ENCODE results near the gene LRRC27. TPM values are rescaled to one million over a fixed set of nuclear protein-coding genes. Genes with fewer than 3 reads are reported as not detected.

LRRC27 gene
- total RNA-seq, 2 experiments from 2014 or later, result 2.5 to 2.8 TPM

DNA sequence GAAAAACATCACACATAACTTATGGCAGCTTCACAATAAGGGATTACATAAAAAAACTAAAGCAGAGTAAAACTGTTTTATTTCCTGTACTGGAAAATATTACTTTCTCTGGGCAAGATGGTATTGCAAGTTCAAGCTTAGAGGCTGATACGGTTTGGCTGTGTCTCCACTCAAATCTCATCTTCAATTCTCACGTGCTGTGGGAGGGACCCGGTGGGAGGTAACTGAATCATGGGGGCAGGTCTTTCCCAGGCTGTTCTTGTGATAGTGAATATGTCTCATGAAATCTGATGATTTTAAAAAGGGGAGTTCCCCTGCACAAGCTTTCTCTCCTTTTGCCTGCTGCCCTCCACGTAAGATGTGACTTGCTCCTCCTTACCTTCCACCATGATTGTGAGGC lies 5.1 kb upstream of the LRRC27 start:
- ChIA-PET POLR2A (no interaction called here), CTCF (no interaction called here)
- Mint-ChIP-seq H3K36me3 (peaks cover 41% of the 10 kb centered on the region), H3K27me3 (peaks cover under 1% of the 10 kb centered on the region), H3K9me3 (peaks cover 3% of the 10 kb centered on the region), H3K4me3 (no peak overlapping the region), H3K27ac (peak overlapping the region; percentile 44), H3K4me1 (ENCODE audit: low read depth) (peaks cover 49% of the 10 kb centered on the region)
- DNase-seq, result peak; percentile 76
- intact Hi-C loops (cut with micrococcal nuclease), result no loop called here

DNA sequence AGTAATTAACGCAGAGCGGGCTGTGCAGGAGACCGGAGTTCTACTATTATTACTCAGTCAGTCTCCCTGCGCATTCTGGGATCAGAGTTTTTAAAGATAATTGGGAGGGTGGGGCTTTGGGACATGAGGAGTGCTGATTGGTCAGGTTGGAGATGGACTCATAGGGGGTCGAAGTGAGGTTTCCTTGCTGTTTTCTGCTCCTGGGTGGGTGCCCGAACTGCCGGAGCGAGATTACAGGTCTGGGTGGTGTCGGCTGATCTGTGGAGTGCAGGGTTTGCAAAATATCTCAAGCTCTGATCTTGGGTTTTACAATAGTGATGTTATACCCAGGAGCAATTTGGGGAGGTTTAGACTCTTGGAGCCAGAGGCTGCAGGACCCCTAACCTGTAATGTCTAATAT lies 3.9 kb upstream of the LRRC27 start:
- peaks cover 41% of the 10 kb centered on the region for H3K36me3 Mint-ChIP-seq
- CTCF ChIA-PET, result interaction anchor here (0.5 kb wide), 1 partner anchor 40 kb away, joined by 3 read pairs; no protein-coding TSS in a partner anchor
- peaks cover 3% of the 10 kb centered on the region for H3K9me3 Mint-ChIP-seq
- H3K27me3 Mint-ChIP-seq, result peaks cover 1% of the 10 kb centered on the region
- POLR2A ChIA-PET, result no interaction called here
- intact Hi-C loops (cut with micrococcal nuclease), result no loop called here
- DNase-seq, result no peak
- no peak overlapping the region for H3K4me3 Mint-ChIP-seq
- peaks cover 56% of the 10 kb centered on the region for H3K4me1 Mint-ChIP-seq (ENCODE audit: low read depth)
- H3K27ac Mint-ChIP-seq, result no peak overlapping the region

- CTCF ChIA-PET, result no interaction called here
- DNase-seq, result no peak
- intact Hi-C loops (cut with micrococcal nuclease), result no loop called here
- H3K36me3 Mint-ChIP-seq, result peaks cover 41% of the 10 kb centered on the region
- H3K4me3 Mint-ChIP-seq, result peak overlapping the region; percentile 3
- H3K9me3 Mint-ChIP-seq, result peaks cover 3% of the 10 kb centered on the region
- peaks cover 1% of the 10 kb centered on the region for H3K27me3 Mint-ChIP-seq
- peak overlapping the region; percentile 47 for H3K27ac Mint-ChIP-seq
- peaks cover 59% of the 10 kb centered on the region for H3K4me1 Mint-ChIP-seq (ENCODE audit: low read depth)
- POLR2A ChIA-PET, result no interaction called here
These were observed 3.3 kb upstream of the LRRC27 start for GRCh38 chr10:132328738-132329137.

DNA sequence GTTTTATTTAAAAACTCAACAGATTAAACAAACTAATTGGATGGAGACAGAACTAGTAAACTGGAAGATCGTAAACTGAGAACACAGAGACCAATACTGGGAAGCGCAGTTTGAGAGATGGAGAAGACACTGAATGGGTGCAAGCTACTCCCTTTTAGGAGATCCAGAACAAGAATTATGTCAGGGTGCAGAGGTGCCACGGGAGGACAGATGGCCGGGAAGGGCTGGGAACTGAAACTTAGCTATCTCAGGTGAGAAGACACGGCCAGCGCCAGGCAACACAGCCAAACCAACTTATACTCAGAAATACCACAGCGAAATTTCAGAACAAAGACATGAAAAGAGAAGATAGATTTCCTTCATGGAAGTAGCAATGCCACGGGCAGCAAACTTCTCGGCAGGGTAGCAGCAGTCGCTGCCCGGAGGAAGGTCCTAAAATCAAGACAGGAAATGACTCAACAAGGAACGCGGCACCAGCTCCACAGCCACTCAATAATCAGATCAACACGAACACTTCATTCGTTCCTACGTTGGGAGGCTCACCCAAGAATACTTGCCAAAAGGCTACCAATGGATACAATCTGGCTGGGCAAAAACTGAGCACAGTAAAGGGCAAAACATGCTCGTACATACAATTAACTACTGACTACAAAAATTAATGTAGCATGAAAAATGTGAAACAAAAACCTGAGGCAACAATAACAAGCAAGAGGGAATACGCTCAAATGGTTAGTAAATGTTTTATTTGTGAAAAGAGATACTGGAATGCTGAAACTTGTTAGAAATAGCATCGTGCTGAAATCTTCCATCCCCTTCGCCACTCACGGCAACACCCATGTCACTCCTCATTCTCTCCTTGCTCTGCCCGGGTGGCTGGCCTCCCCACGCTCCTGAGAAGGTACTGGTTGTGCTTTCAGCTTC lies 2.2 kb upstream of the LRRC27 start:
- Mint-ChIP-seq H3K9me3 (peaks cover 3% of the 10 kb centered on the region), H3K4me1 (ENCODE audit: low read depth) (peaks cover 56% of the 10 kb centered on the region), H3K27me3 (peaks cover 1% of the 10 kb centered on the region), H3K4me3 (peak overlapping the region; percentile 90), H3K27ac (peak overlapping the region; percentile 85), H3K36me3 (peaks cover 38% of the 10 kb centered on the region)
- peak; percentile 64 for DNase-seq
- intact Hi-C loops (cut with micrococcal nuclease), result loop anchor here (2.0 to 5.0 kb wide), 3 partner anchors 67 to 428 kb away; partner anchors contain the start of genes PPP2R2D and PWWP2B
- POLR2A ChIA-PET, result interaction anchor here (1.0 kb wide), 1 partner anchor 15 kb away, joined by 3 read pairs; no protein-coding TSS in a partner anchor
- CTCF ChIA-PET, result no interaction called here

DNA sequence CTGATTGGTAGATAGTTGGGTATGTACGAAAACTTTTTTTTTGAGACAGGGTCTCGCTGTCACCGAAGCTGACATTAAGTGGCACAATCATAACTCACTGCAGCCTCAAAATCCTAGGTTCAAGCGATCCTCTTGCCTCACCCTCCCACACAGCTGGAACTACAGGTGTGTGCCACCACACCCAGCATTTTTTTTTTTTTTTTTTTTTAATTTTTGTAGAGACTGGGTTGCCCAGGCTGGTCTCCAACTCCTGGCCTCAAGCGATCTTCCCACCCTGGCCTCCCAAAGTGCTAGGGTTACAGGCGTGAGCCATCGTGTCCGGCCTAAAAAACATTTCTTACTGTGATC lies 1.5 kb upstream of the LRRC27 start:
- H3K27ac Mint-ChIP-seq, result peak overlapping the region; percentile 85
- DNase-seq, result no peak
- CTCF ChIA-PET, result no interaction called here
- POLR2A ChIA-PET, result interaction anchor here (0.9 to 1.0 kb wide), 2 partner anchors 15 to 44 kb away, joined by 3 read pairs; no protein-coding TSS in a partner anchor
- peak overlapping the region; percentile 90 for H3K4me3 Mint-ChIP-seq
- H3K27me3 Mint-ChIP-seq, result peaks cover 1% of the 10 kb centered on the region
- peaks cover 35% of the 10 kb centered on the region for H3K36me3 Mint-ChIP-seq
- peaks cover 3% of the 10 kb centered on the region for H3K9me3 Mint-ChIP-seq
- intact Hi-C loops (cut with micrococcal nuclease), result loop anchor here (2.0 to 5.0 kb wide), 3 partner anchors 67 to 428 kb away; partner anchors contain the start of genes PPP2R2D and PWWP2B
- H3K4me1 Mint-ChIP-seq (ENCODE audit: low read depth), result peaks cover 53% of the 10 kb centered on the region

DNA sequence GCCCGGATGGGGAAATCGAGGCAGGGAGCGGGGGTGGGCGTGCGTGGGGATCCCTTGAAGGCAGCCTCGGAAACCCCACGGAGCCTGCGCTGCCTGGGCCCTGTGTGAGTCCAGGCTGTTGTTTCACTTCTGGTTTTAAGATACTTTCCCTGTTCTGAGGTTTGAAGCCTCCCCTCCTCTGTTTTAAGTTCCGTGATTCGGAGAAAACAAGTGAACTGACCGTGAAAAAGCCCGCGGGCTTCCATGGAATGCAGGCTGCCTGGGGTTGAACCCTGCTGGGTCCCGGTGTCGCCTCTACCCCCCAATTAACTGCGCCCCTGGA lies 401 bp downstream of the LRRC27 start:
- POLR2A ChIA-PET, result no interaction called here
- CTCF ChIA-PET, result no interaction called here

DNA sequence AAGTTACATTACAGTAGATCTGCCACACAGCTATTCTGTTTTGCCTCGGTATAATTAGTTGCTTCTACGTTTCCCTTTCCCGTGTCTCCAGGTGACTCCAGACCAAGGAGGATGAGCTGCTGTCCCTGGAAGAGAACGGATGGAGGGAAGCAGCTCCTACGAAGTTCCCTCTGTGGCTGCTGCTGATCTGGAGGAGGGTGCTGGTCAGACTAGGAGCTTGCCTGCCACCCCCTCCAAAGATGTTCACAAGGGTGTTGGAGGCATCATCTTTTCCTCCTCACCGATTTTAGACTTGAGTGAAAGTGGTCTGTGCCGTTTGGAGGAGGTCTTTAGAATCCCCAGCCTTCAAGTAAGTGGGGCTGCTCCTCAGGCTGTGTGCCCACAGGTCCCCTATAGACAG lies 1.4 kb downstream of the LRRC27 start:
- peaks cover 1% of the 10 kb centered on the region for H3K27me3 Mint-ChIP-seq
- peak overlapping the region; percentile 90 for H3K4me3 Mint-ChIP-seq
- intact Hi-C loops (cut with micrococcal nuclease), result loop anchor here (2.0 to 5.0 kb wide), 4 partner anchors 64 to 975 kb away; partner anchors contain the start of genes PPP2R2D, PWWP2B, TUBGCP2 and ZNF511
- H3K27ac Mint-ChIP-seq, result no peak overlapping the region
- no peak for DNase-seq
- POLR2A ChIA-PET, result no interaction called here
- CTCF ChIA-PET, result no interaction called here
- H3K4me1 Mint-ChIP-seq (ENCODE audit: low read depth), result peaks cover 40% of the 10 kb centered on the region
- peaks cover 2% of the 10 kb centered on the region for H3K9me3 Mint-ChIP-seq
- peaks cover 19% of the 10 kb centered on the region for H3K36me3 Mint-ChIP-seq

More for the DNA sequence above, 401 bp downstream of the LRRC27 start:
- no peak for DNase-seq
- intact Hi-C loops (cut with micrococcal nuclease), result loop anchor here (1.0 to 5.0 kb wide), 5 partner anchors 65 to 976 kb away; partner anchors contain the start of genes INPP5A, PPP2R2D, PWWP2B and TUBGCP2
- Mint-ChIP-seq H3K9me3 (peaks cover 2% of the 10 kb centered on the region), H3K27ac (peak overlapping the region; percentile 91), H3K27me3 (peaks cover 1% of the 10 kb centered on the region), H3K4me3 (peak overlapping the region; percentile 90), H3K4me1 (ENCODE audit: low read depth) (peaks cover 48% of the 10 kb centered on the region), H3K36me3 (peaks cover 27% of the 10 kb centered on the region)

- ChIA-PET POLR2A (no interaction called here), CTCF (no interaction called here)
- Mint-ChIP-seq H3K27me3 (peaks cover 1% of the 10 kb centered on the region), H3K27ac (no peak overlapping the region), H3K36me3 (peaks cover 12% of the 10 kb centered on the region), H3K4me3 (no peak overlapping the region), H3K4me1 (ENCODE audit: low read depth) (peaks cover 29% of the 10 kb centered on the region), H3K9me3 (peaks cover 2% of the 10 kb centered on the region)
- intact Hi-C loops (cut with micrococcal nuclease), result loop anchor here (5.0 kb wide), 2 partner anchors 63 to 432 kb away; partner anchors contain the start of genes PPP2R2D and PWWP2B
- DNase-seq, result no peak
These were observed 2.7 kb downstream of the LRRC27 start for GRCh38 chr10:132334631-132335188.

DNA sequence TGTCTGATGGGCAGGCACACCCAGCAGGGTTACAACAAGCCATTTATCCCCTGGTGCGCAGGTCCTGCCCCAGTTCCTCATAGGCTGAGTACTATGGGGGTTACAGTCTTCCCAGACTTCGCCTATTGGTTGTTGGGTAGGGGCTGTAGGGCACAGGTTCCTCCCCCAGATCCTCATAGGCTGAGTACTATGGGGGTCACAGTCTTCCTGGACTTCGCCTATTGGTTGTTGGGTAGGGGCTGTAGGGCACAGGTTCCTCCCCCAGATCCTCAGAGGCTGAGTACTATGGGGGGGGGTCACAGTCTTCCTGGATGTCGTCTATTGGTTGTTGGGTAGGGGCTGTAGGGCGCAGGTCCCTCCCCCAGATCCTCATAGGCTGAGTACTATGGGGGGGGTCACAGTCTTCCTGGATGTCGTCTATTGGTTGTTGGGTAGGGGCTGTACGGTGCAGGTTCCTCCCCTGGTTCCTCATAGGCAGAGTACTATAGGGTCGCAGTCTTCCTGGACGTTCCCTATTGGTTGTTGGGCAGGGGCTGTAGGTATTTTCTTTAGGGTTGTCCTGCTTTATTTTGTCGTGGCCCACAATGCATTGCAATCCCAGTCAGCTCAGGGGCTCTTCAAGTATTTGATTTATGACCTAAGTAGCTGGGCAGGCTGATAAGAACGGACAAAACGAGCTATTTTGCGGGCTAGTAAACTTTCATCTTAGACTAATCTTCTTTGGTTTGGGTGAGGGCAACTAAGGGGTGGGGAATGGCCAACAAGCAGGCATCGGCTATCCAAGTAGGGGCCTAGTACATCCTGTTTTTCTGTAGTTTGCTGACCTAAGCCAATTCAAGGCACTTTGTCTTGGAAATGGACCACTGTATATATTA lies 3.4 kb downstream of the LRRC27 start:
- ChIA-PET CTCF (no interaction called here), POLR2A (no interaction called here)
- peaks cover 5% of the 10 kb centered on the region for H3K36me3 Mint-ChIP-seq
- no peak for DNase-seq
- H3K27me3 Mint-ChIP-seq, result peaks cover 1% of the 10 kb centered on the region
- peaks cover 2% of the 10 kb centered on the region for H3K9me3 Mint-ChIP-seq
- peaks cover 22% of the 10 kb centered on the region for H3K4me1 Mint-ChIP-seq (ENCODE audit: low read depth)
- H3K4me3 Mint-ChIP-seq, result no peak overlapping the region
- no peak overlapping the region for H3K27ac Mint-ChIP-seq
- intact Hi-C loops (cut with micrococcal nuclease), result no loop called here

DNA sequence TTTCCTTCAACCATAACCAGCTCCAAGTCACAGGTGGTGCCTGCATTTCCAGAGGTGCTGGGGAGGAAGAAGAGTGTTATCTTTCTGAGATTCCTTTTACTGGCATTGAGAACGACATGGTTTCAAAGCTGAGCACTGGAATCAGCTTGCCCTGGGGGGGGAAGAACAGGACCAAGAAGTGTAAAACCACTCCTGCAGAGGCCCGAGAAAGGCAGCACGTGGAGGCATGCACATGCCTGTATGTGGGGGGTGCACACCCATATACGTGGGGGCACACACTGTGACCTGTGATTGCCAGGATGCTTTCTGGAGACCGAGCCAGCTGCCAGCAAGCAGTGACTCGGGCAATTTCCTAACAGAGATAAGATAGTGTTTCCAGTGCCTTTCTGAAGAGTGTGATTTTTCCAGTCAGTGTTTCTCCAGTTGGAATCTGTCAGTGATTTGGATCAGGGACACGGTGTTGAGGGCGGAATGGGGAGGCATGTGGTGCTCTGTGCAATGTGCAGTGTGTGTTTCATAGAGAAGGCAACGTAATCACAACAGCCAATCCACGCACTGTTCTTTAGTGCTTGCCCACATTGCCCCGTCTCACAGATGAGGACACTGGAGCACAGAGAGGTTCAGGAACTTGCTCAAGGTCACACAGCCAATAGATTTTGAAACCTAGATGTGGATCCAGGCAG lies 4.2 kb downstream of the LRRC27 start:
- intact Hi-C loops (cut with micrococcal nuclease), result no loop called here
- peaks cover 21% of the 10 kb centered on the region for H3K4me1 Mint-ChIP-seq (ENCODE audit: low read depth)
- peaks cover 1% of the 10 kb centered on the region for H3K27me3 Mint-ChIP-seq
- peaks cover 2% of the 10 kb centered on the region for H3K9me3 Mint-ChIP-seq
- H3K27ac Mint-ChIP-seq, result no peak overlapping the region
- CTCF ChIA-PET, result interaction anchor here (2.4 kb wide), 1 partner anchor 17 kb away, joined by 9 read pairs; no protein-coding TSS in a partner anchor
- H3K36me3 Mint-ChIP-seq, result peaks cover 4% of the 10 kb centered on the region
- H3K4me3 Mint-ChIP-seq, result no peak overlapping the region
- no peak for DNase-seq
- POLR2A ChIA-PET, result no interaction called here

GRCh38 chr10:132336919-132337407 lies 5.0 kb downstream of the LRRC27 start:
- peaks cover 19% of the 10 kb centered on the region for H3K4me1 Mint-ChIP-seq (ENCODE audit: low read depth)
- ChIA-PET CTCF (interaction anchor here (1.6 to 2.4 kb wide), 2 partner anchors 16 to 24 kb away, joined by 3 to 9 read pairs; no protein-coding TSS in a partner anchor), POLR2A (no interaction called here)
- H3K27ac Mint-ChIP-seq, result no peak overlapping the region
- peak; percentile 26 for DNase-seq
- peak overlapping the region; percentile 77 for H3K4me3 Mint-ChIP-seq
- peaks cover under 1% of the 10 kb centered on the region for H3K27me3 Mint-ChIP-seq
- intact Hi-C loops (cut with micrococcal nuclease), result no loop called here
- H3K36me3 Mint-ChIP-seq, result peaks cover 4% of the 10 kb centered on the region
- H3K9me3 Mint-ChIP-seq, result peaks cover 4% of the 10 kb centered on the region

All from activated CD4-positive, alpha-beta memory T cell treated with anti-CD3 and anti-CD28 coated beads for 36 hours (primary cell).